OCI-LY7 (cell line): ENCODE results near the gene GALNT9.

Experiments used
- EZH2phosphoT487 ChIP-seq: fragments of 200-600 bp; sonication (generic); IDR thresholded peaks from 2 replicates; pipeline ENCODE4 v1.6.1; 2018; ENCODE audit warnings: low read depth, borderline replicate concordance, mild to moderate bottlenecking, mixed run types, antibody characterized with exemption, low read length, moderate library complexity, mixed read lengths
- TF ChIP-seq, protein P1 (sequence below): fragments of 200-600 bp; sonication (generic); conservative IDR thresholded peaks from 2 replicates; pipeline ENCODE4 v1.5.1; 2014; ENCODE audit warnings: mild to moderate bottlenecking, antibody characterized with exemption, low read length, moderate library complexity, mixed read lengths

DNA sequence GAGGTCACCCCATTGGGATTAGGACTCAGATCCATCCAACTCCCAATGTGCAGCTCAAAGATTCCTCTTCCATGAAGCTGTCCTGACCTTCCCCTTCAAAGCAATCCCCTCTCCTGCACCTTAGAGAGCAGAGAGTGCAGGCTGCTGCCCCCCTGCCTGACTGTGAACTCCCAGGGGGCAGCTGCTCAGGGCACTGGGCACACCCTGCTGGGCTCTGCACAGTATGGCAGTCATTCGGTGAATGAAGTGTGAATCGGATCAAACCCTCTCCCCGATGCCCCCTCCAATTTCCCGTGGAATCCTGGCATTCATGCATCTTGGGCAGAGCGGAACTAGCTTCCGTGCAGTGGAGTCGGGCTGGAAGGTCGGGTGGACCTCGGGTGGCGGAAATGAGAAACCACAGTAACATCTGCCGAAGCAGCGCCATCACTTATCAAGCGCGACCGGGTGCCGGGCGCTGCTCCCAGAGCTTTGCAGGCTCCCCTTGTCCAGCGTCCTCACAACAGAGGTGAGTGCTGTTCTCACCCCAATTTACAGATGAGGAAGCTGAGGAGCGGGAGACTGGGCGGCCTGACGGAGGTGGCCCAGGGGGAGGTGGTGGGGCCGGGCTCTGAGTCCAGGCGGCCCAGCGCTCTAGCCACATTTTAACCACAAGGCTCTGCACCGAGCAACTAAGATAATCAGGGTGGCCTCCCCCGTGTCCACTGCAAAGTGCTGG is 14.7 kb downstream of the GALNT9 start:
- TF ChIP-seq, protein P1, sequence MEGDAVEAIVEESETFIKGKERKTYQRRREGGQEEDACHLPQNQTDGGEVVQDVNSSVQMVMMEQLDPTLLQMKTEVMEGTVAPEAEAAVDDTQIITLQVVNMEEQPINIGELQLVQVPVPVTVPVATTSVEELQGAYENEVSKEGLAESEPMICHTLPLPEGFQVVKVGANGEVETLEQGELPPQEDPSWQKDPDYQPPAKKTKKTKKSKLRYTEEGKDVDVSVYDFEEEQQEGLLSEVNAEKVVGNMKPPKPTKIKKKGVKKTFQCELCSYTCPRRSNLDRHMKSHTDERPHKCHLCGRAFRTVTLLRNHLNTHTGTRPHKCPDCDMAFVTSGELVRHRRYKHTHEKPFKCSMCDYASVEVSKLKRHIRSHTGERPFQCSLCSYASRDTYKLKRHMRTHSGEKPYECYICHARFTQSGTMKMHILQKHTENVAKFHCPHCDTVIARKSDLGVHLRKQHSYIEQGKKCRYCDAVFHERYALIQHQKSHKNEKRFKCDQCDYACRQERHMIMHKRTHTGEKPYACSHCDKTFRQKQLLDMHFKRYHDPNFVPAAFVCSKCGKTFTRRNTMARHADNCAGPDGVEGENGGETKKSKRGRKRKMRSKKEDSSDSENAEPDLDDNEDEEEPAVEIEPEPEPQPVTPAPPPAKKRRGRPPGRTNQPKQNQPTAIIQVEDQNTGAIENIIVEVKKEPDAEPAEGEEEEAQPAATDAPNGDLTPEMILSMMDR = no peak
- no peak for TF ChIP-seq EZH2phosphoT487
